HG03280 (cell line): ENCODE data around the gene ENTREP1.

Source experiments
- ATAC-seq: cut with Tn5 transposase; IDR thresholded peaks from one replicate; pipeline ENCODE4 v1.9.1; 2021; ENCODE audit warnings: mild to moderate bottlenecking, moderate library complexity; ENCODE audit not compliant: unreplicated experiment

ENTREP1 gene

GRCh38 chr9:69319324-69320025 is 5.5 kb upstream of the ENTREP1 start:
- ATAC-seq: no peak

GRCh38 chr9:69322256-69322655 is 2.8 kb upstream of the ENTREP1 start:
- ATAC-seq: no peak

- no peak for ATAC-seq
Observed at GRCh38 chr9:69323861-69324260, 1.2 kb upstream of the ENTREP1 start.

GRCh38 chr9:69325409-69326212 is 596 bp downstream of the ENTREP1 start:
- ATAC-seq: no peak

GRCh38 chr9:69326261-69326660 is 1.2 kb downstream of the ENTREP1 start:
- ATAC-seq: no peak

- ATAC-seq: no peak
Observed at GRCh38 chr9:69330580-69330979, 5.6 kb downstream of the ENTREP1 start.

- ATAC-seq: no peak
Observed at GRCh38 chr9:69331444-69331843, 6.4 kb downstream of the ENTREP1 start.

GRCh38 chr9:69332067-69332685 is 7.2 kb downstream of the ENTREP1 start:
- no peak for ATAC-seq

GRCh38 chr9:69333716-69334115 is 8.7 kb downstream of the ENTREP1 start:
- no peak for ATAC-seq

GRCh38 chr9:69334317-69334716 is 9.3 kb downstream of the ENTREP1 start:
- ATAC-seq: no peak

GRCh38 chr9:69339620-69340019 is 14.6 kb downstream of the ENTREP1 start:
- no peak for ATAC-seq

- ATAC-seq: no peak
Observed at GRCh38 chr9:69340631-69341030, 15.6 kb downstream of the ENTREP1 start.

- no peak for ATAC-seq
Observed at GRCh38 chr9:69342769-69343168, 17.8 kb downstream of the ENTREP1 start.

- ATAC-seq: no peak
Observed at GRCh38 chr9:69344459-69344858, 19.4 kb downstream of the ENTREP1 start.

GRCh38 chr9:69346596-69347390 is 21.8 kb downstream of the ENTREP1 start:
- no peak for ATAC-seq

- ATAC-seq: no peak
Observed at GRCh38 chr9:69347607-69348006, 22.6 kb downstream of the ENTREP1 start.

GRCh38 chr9:69351227-69351626 is 26.2 kb downstream of the ENTREP1 start:
- ATAC-seq: no peak

- no peak for ATAC-seq
Observed at GRCh38 chr9:69355232-69355631, 30.2 kb downstream of the ENTREP1 start.

- ATAC-seq: no peak
Observed at GRCh38 chr9:69357030-69357775, 32.2 kb downstream of the ENTREP1 start.

GRCh38 chr9:69357821-69358220 is 32.8 kb downstream of the ENTREP1 start:
- no peak for ATAC-seq
